Measurements from ENCODE around the gene FNDC8.

Gene FNDC8

GRCh38 chr17:35132816-35133550, 11.6 kb downstream of the FNDC8 start:
- Histone ChIP-seq H3K27me3 (ENCODE audit: insufficient read depth, poor library complexity, severe bottlenecking) (no peaks in the 10 kb centered on the region), H3K27ac (replicated peaks) (no peak overlapping the region), H3K4me3 (replicated peaks; ENCODE audit: insufficient read depth, low read length) (no peak overlapping the region)
- no peak for DNase-seq (ENCODE audit: low read depth in 1 of 2, low spot score in 1 of 2)
- TF ChIP-seq GABPA (IDR thresholded peaks at IDR 0.05; ENCODE audit: low read depth) (no peak), CTCF (IDR thresholded peaks at IDR 0.05; ENCODE audit: insufficient read depth, low read length) (no peak), SPI1 (IDR thresholded peaks at IDR 0.05; ENCODE audit: borderline replicate concordance, low read depth) (no peak), REST (IDR thresholded peaks at IDR 0.05; ENCODE audit: insufficient replicate concordance, low read depth) (no peak), POLR2AphosphoS5 (IDR thresholded peaks at IDR 0.05; ENCODE audit: low read depth) (no peak)

GRCh38 chr17:35135322-35135721, 13.9 kb downstream of the FNDC8 start:
- no peak overlapping the region for H3K4me3 ChIP-seq (replicated peaks; ENCODE audit: insufficient read depth, low read length)
- no peak for TF ChIP-seq SPI1 (IDR thresholded peaks at IDR 0.05; ENCODE audit: borderline replicate concordance, low read depth)
- TF ChIP-seq REST (IDR thresholded peaks at IDR 0.05; ENCODE audit: insufficient replicate concordance, low read depth) = no peak

GRCh38 chr17:35138218-35138617, 16.8 kb downstream of the FNDC8 start:
- TF ChIP-seq GABPA (IDR thresholded peaks at IDR 0.05; ENCODE audit: low read depth) (no peak), SPI1 (IDR thresholded peaks at IDR 0.05; ENCODE audit: borderline replicate concordance, low read depth) (no peak), CTCF (IDR thresholded peaks at IDR 0.05; ENCODE audit: insufficient read depth, low read length) (no peak)
- DNase-seq (ENCODE audit: low read depth in 1 of 2, low spot score in 1 of 2) = no peak
- Histone ChIP-seq H3K27ac (replicated peaks) (no peak overlapping the region), H3K4me3 (replicated peaks; ENCODE audit: insufficient read depth, low read length) (no peak overlapping the region), H3K27me3 (ENCODE audit: insufficient read depth, poor library complexity, severe bottlenecking) (no peaks in the 10 kb centered on the region)

More at GRCh38 chr17:35135322-35135721, 13.9 kb downstream of the FNDC8 start:
- DNase-seq (ENCODE audit: low read depth in 1 of 2, low spot score in 1 of 2) = no peak
- no peak overlapping the region for H3K27ac ChIP-seq (replicated peaks)
- H3K27me3 ChIP-seq (ENCODE audit: insufficient read depth, poor library complexity, severe bottlenecking) = no peaks in the 10 kb centered on the region

GRCh38 chr17:35141681-35142466, 20.5 kb downstream of the FNDC8 start, which contains the start of gene NLE1:
TSS of gene NLE1 (minus strand) at chr17:35142303. CDS start at chr17:35142275, 28 bp downstream.
- H3K27me3 ChIP-seq (ENCODE audit: insufficient read depth, poor library complexity, severe bottlenecking) = no peaks in the 10 kb centered on the region
- peak within 1 kb of the TSS; percentile 96 for H3K4me3 ChIP-seq (replicated peaks; ENCODE audit: insufficient read depth, low read length)
- peak within 1 kb of the TSS; percentile 77 for H3K27ac ChIP-seq (replicated peaks)
- peak; percentile 89 for TF ChIP-seq POLR2AphosphoS5 (IDR thresholded peaks at IDR 0.05; ENCODE audit: low read depth)
- TF ChIP-seq REST (IDR thresholded peaks at IDR 0.05; ENCODE audit: insufficient replicate concordance, low read depth) = peak; percentile 76
- peak; percentile 84 for TF ChIP-seq CTCF (IDR thresholded peaks at IDR 0.05; ENCODE audit: insufficient read depth, low read length)
- TF ChIP-seq GABPA (IDR thresholded peaks at IDR 0.05; ENCODE audit: low read depth) = no peak
- TF ChIP-seq SPI1 (IDR thresholded peaks at IDR 0.05; ENCODE audit: borderline replicate concordance, low read depth) = no peak
- peak; percentile 83 to 84 for DNase-seq (ENCODE audit: low read depth in 1 of 2, low spot score in 1 of 2)

Measured in HL-60 (cell line).